A549 treated with AZD2906 at 1 μM for 4 hours (cell line): ENCODE results near the gene OR52B4. TPM values are rescaled to one million over a fixed set of nuclear protein-coding genes. Genes with fewer than 3 reads are reported as not detected.

Source experiments
- total RNA-seq: library from RNA; stranded (reverse); fragments of 200-300 nt; extraction: Qiagen RNA extraction; gene quantifications from 5 replicates; pipeline ENCODE4 v1.2.3, GENCODE V29; 2022

Gene OR52B4
- total RNA-seq, result not detected in 5 replicates

DNA sequence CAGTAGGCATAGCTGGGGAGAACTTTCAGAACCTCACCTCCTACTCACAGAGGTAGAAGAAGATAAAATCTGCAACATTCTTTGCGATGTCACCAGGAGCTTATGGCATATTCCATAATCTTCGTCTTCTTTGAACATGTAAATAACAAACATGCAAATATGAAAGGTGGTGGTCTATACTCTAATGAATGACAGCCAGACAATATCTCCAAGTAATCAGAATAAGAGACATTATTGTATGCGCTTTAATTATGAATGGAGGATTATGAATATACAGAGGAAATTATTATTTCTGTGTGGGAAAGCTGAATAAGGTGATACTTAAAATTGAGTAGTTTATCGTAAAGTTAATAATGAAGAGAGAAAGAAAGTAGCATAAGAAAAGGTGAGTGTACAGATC, at the start of gene OR52B4:
TSS of gene OR52B4 (minus strand) at position 101 of the 400 bp plus-strand sequence. CDS start at position 10, 91 bp downstream.

DNA sequence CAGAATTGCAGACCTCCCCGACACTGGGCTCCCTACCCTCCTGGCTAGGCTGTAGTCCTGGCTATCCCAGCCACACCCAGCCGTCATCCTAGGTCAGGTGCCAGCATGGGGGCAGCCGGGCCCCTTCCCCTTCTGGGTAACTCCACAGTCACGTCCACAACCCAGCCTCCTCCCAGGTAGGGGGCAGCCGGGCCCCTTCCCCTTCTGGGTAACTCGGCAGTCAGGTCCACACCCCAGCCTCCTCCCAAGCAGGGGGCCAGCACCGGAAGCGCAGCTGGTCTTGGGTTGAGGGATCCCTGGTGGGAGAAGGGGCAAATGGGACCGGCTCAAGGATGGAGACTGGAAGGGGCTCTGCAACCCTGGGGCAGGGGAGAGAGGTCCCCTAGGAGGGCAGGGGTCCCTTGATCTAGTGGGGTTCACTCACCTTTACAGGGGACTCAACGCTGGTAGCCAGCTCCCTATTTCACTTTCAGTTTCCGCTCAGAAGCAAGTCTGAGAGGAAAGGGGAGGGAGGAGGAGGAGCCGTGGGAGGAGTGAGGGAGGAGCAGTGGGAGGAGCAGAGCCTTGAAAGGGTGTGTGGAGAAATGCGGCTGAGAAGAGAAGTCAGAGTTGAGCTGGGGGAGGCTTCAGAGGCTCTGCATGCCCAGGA, 25.1 kb upstream of the OR52B4 start, which contains the start of gene TRIM21:
TSS of gene TRIM21 (minus strand) at position 494 of the 649 bp plus-strand sequence. CDS start 3,293 bp downstream, outside the sequence.

Other genes starting within 250 kb of the OR52B4 start
- 19.8 to 22.1 TPM (median 20.3 TPM) in 5 replicates for gene TRIM21, start 25.3 kb upstream of the OR52B4 start, total RNA-seq
- not detected in 5 replicates for gene OR52K2, start 80.9 kb upstream of the OR52B4 start, total RNA-seq
- gene OR52K1, start 114.3 kb upstream of the OR52B4 start, total RNA-seq, result not detected in 5 replicates
- gene OR52M1, start 176.8 kb upstream of the OR52B4 start, total RNA-seq, result not detected in 5 replicates
- gene OR52I2, start 213.4 kb upstream of the OR52B4 start, total RNA-seq, result not detected in 5 replicates
- gene OR52I1, start 225.7 kb upstream of the OR52B4 start, total RNA-seq, result not detected in 5 replicates
- 7.6 to 9.6 TPM (median 8.4 TPM) in 5 replicates for gene TRIM68, start 239.8 kb upstream of the OR52B4 start, total RNA-seq